ENCODE measurements around the gene VAV2.

Gene VAV2

DNA sequence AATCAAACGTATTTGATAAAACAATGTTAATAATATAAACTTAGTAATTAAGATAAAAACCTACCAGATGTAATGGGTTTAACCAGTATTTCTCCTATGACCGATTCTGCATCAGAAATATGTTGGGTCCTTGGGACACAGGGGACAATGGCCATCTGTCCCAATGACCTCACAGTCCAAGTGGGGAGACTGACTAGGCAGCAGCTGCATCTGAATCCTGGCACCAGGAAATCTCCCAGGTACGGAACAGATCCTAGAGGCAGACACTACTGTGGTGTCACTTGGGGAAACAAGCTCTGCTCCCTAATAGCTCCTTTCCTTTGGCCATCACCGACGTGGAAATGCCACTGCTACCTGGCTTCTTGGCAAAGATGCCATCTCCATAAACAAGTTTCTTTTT, 172.2 kb downstream of the VAV2 start:
- no peak for DNase-seq
- no peak overlapping the region for H3K18ac ChIP-seq (ENCODE audit: low read length)
- no peak overlapping the region for H2BK15ac ChIP-seq (replicated peaks; ENCODE audit: low read depth)
- H3K4me1 ChIP-seq (ENCODE audit: control insufficient read depth, low read depth, low read length) = no peaks in the 10 kb centered on the region
- H3K36me3 ChIP-seq (ENCODE audit: control insufficient read depth, insufficient read depth, low read length) = no peaks in the 10 kb centered on the region
- no peaks in the 10 kb centered on the region for H3K79me1 ChIP-seq (ENCODE audit: low read length)
- no CpG with 5 or more reads among the region's 5 CpGs for WGBS (ENCODE audit: extremely low coverage, insufficient coverage, low lambda C conversion rate)
- H3K9ac ChIP-seq (ENCODE audit: low read length) = no peak overlapping the region
- no peak overlapping the region for H3K56ac ChIP-seq (ENCODE audit: low read length)
- no peak overlapping the region for H3K4me3 ChIP-seq (ENCODE audit: low read length)
- H2BK5ac ChIP-seq (ENCODE audit: low read length) = no peak overlapping the region
- H3K23ac ChIP-seq (ENCODE audit: low read length) = no peak overlapping the region
- no peaks in the 10 kb centered on the region for H3K79me2 ChIP-seq (ENCODE audit: control insufficient read depth, insufficient read depth, low read length)
- no peak overlapping the region for H4K8ac ChIP-seq (ENCODE audit: low read depth, low read length)
- no peak overlapping the region for H4K5ac ChIP-seq (ENCODE audit: low read length)
- no peak overlapping the region for H3K27ac ChIP-seq (ENCODE audit: low read depth, low read length)
- no peaks in the 10 kb centered on the region for H3K27me3 ChIP-seq (ENCODE audit: insufficient read depth, low read length, poor library complexity)
- H3K4me2 ChIP-seq (ENCODE audit: low read length) = no peak overlapping the region
- H2BK120ac ChIP-seq (ENCODE audit: low read depth, low read length) = no peak overlapping the region
- no peak overlapping the region for H2AK5ac ChIP-seq (ENCODE audit: low read length)
- H3K4ac ChIP-seq (ENCODE audit: low read depth, low read length) = no peak overlapping the region

DNA sequence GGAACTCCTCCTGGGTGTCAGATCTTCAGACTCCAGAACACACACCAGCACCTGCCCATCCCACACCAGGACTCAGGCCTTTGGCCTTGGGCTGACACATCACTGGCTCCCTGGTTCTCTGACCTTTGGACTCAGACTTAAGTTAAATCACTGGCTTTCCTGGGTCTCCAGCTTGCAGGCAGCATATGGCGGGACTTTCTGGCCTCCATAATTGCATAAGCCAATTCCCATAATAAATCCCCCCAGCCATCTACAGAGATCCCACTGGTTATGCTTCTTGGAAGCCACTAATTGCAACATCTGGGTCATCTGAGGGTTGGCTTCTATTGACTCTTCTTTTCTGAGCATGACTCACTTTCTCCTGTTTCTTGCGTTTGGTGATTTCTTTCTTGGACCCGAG, 173.7 kb downstream of the VAV2 start:
- no peak overlapping the region for H4K5ac ChIP-seq (ENCODE audit: low read length)
- H3K18ac ChIP-seq (ENCODE audit: low read length) = no peak overlapping the region
- H3K4me1 ChIP-seq (ENCODE audit: control insufficient read depth, low read depth, low read length) = no peaks in the 10 kb centered on the region
- H3K4me2 ChIP-seq (ENCODE audit: low read length) = no peak overlapping the region
- H3K27ac ChIP-seq (ENCODE audit: low read depth, low read length) = no peak overlapping the region
- no peaks in the 10 kb centered on the region for H3K79me2 ChIP-seq (ENCODE audit: control insufficient read depth, insufficient read depth, low read length)
- no peak overlapping the region for H3K4ac ChIP-seq (ENCODE audit: low read depth, low read length)
- no peaks in the 10 kb centered on the region for H3K27me3 ChIP-seq (ENCODE audit: insufficient read depth, low read length, poor library complexity)
- no peak overlapping the region for H2BK120ac ChIP-seq (ENCODE audit: low read depth, low read length)
- WGBS (ENCODE audit: extremely low coverage, insufficient coverage, low lambda C conversion rate) = no CpG with 5 or more reads among the region's 3 CpGs
- no peak overlapping the region for H4K8ac ChIP-seq (ENCODE audit: low read depth, low read length)
- no peaks in the 10 kb centered on the region for H3K79me1 ChIP-seq (ENCODE audit: low read length)
- no peak overlapping the region for H3K23ac ChIP-seq (ENCODE audit: low read length)
- no peaks in the 10 kb centered on the region for H3K36me3 ChIP-seq (ENCODE audit: control insufficient read depth, insufficient read depth, low read length)
- no peak overlapping the region for H3K4me3 ChIP-seq (ENCODE audit: low read length)
- DNase-seq = no peak
- H3K9ac ChIP-seq (ENCODE audit: low read length) = no peak overlapping the region
- no peak overlapping the region for H3K56ac ChIP-seq (ENCODE audit: low read length)
- no peak overlapping the region for H2BK5ac ChIP-seq (ENCODE audit: low read length)
- H2BK15ac ChIP-seq (replicated peaks; ENCODE audit: low read depth) = no peak overlapping the region
- H2AK5ac ChIP-seq (ENCODE audit: low read length) = no peak overlapping the region

DNA sequence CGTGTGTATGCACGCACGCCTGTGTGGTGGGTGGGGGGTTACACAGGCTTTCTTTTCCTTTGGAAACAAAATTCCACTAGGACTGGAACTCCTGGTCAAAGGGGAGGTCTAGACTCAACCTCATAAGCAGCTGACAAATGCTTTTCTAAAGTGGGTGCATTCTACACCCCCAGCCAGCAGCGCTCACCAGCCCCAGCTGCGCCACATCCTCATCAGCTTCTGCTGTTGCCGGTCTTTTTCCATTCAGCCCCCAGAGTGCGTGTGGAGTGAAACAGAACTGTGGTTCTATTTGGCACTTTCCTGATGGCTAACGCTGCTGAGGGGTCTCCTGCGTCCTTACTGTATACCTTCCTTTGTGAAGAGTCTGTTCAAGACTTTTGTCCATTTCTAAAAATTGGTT, 176.3 kb downstream of the VAV2 start:
- Histone ChIP-seq H3K27me3 (ENCODE audit: insufficient read depth, low read length, poor library complexity) (no peaks in the 10 kb centered on the region), H3K9ac (ENCODE audit: low read length) (no peak overlapping the region), H3K36me3 (ENCODE audit: control insufficient read depth, insufficient read depth, low read length) (no peaks in the 10 kb centered on the region), H3K79me1 (ENCODE audit: low read length) (no peaks in the 10 kb centered on the region), H2BK120ac (ENCODE audit: low read depth, low read length) (no peak overlapping the region), H3K4me3 (ENCODE audit: low read length) (no peak overlapping the region), H3K27ac (ENCODE audit: low read depth, low read length) (no peak overlapping the region), H3K79me2 (ENCODE audit: control insufficient read depth, insufficient read depth, low read length) (no peaks in the 10 kb centered on the region), H2BK15ac (replicated peaks; ENCODE audit: low read depth) (no peak overlapping the region), H2BK5ac (ENCODE audit: low read length) (no peak overlapping the region), H3K4ac (ENCODE audit: low read depth, low read length) (no peak overlapping the region), H3K18ac (ENCODE audit: low read length) (no peak overlapping the region), H3K23ac (ENCODE audit: low read length) (no peak overlapping the region), H3K4me2 (ENCODE audit: low read length) (no peak overlapping the region), H2AK5ac (ENCODE audit: low read length) (no peak overlapping the region), H3K56ac (ENCODE audit: low read length) (no peak overlapping the region), H3K4me1 (ENCODE audit: control insufficient read depth, low read depth, low read length) (no peaks in the 10 kb centered on the region), H4K8ac (ENCODE audit: low read depth, low read length) (no peak overlapping the region), H4K5ac (ENCODE audit: low read length) (no peak overlapping the region)
- no CpG with 5 or more reads among the region's 9 CpGs for WGBS (ENCODE audit: extremely low coverage, insufficient coverage, low lambda C conversion rate)
- no peak for DNase-seq

DNA sequence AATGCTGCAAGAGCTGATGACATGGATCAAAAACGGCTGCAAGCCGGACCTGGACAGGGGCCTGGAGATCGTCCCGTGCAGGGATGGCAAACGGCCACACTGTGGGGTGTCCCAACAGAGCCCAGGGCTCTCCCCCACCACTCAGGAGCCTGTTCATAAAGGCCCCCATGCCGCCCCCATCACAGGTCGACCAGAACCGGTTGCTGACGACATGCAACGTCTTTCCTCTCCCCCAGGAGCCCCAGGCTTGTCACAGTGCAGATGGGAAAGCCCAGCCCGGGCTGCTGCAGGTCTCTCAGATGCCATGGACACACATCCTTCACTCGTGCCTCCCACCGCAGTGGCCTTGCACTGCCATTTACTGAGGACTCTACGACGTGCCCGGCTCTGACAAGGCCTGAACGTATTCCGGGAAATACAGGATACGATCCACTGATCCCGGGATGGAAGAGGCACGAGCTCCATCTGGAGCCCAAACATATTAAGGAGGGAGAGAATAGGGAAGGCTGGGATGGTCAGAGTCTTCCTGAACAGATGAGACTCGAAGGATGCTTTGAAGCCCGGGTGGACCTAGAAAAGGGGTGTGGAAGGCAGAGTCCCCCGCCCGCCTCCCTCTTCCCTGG, 177.4 kb downstream of the VAV2 start:
- no peak overlapping the region for H3K4me3 ChIP-seq (ENCODE audit: low read length)
- DNase-seq = no peak
- no peak overlapping the region for H3K4me2 ChIP-seq (ENCODE audit: low read length)
- no peak overlapping the region for H3K56ac ChIP-seq (ENCODE audit: low read length)
- H2BK5ac ChIP-seq (ENCODE audit: low read length) = no peak overlapping the region
- H3K27me3 ChIP-seq (ENCODE audit: insufficient read depth, low read length, poor library complexity) = no peaks in the 10 kb centered on the region
- H3K36me3 ChIP-seq (ENCODE audit: control insufficient read depth, insufficient read depth, low read length) = no peaks in the 10 kb centered on the region
- H2BK15ac ChIP-seq (replicated peaks; ENCODE audit: low read depth) = no peak overlapping the region
- WGBS (ENCODE audit: extremely low coverage, insufficient coverage, low lambda C conversion rate) = no CpG with 5 or more reads among the region's 25 CpGs
- no peak overlapping the region for H3K4ac ChIP-seq (ENCODE audit: low read depth, low read length)
- H3K18ac ChIP-seq (ENCODE audit: low read length) = no peak overlapping the region
- H4K5ac ChIP-seq (ENCODE audit: low read length) = no peak overlapping the region
- no peak overlapping the region for H3K27ac ChIP-seq (ENCODE audit: low read depth, low read length)
- no peak overlapping the region for H4K8ac ChIP-seq (ENCODE audit: low read depth, low read length)
- no peak overlapping the region for H3K9ac ChIP-seq (ENCODE audit: low read length)
- H3K79me2 ChIP-seq (ENCODE audit: control insufficient read depth, insufficient read depth, low read length) = no peaks in the 10 kb centered on the region
- no peak overlapping the region for H2AK5ac ChIP-seq (ENCODE audit: low read length)
- no peaks in the 10 kb centered on the region for H3K79me1 ChIP-seq (ENCODE audit: low read length)
- H3K4me1 ChIP-seq (ENCODE audit: control insufficient read depth, low read depth, low read length) = no peaks in the 10 kb centered on the region
- no peak overlapping the region for H2BK120ac ChIP-seq (ENCODE audit: low read depth, low read length)
- no peak overlapping the region for H3K23ac ChIP-seq (ENCODE audit: low read length)

DNA sequence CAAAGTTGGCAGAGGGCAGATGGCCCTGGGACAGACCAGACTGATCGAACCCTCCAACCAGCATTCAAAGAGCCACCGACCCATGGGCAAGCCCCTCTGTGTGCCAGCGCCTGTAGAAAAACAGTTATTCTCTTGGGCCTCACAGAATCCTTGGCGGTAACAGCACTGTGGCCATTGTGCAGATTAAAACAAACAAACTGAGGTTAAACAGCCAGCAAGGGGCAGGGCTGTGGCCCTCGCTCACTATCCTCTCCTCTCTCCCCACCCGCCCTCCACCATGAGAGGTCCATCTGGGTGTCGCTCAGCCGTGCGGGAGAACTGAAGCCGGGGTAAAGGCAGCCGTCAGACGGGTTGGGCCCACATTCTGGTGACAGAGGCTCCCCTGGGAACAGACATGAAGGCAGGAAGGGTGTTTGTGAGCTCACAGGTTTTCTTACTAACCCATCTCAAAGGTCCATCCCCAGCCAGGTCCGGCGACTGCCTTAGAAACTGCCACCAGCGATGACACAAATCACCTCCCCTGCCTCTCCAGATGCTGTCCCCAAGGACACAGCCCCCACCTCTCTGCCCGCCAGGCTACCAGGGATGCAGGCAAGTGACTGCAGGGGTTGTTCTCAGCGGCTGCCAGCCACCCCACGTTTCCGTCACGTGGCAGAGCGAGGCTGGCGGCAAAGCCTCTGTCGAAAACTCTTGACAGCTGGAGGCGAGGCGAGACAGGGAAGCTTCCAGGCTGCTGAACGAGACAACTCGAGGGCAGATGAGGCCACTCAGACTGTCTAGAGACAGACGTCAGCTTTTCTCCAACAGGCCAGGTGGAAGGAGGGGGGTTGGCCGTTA, 178.2 kb downstream of the VAV2 start:
- Histone ChIP-seq H3K79me1 (ENCODE audit: low read length) (no peaks in the 10 kb centered on the region), H3K18ac (ENCODE audit: low read length) (no peak overlapping the region), H3K4ac (ENCODE audit: low read depth, low read length) (no peak overlapping the region), H3K27ac (ENCODE audit: low read depth, low read length) (no peak overlapping the region), H4K5ac (ENCODE audit: low read length) (no peak overlapping the region), H3K4me3 (ENCODE audit: low read length) (no peak overlapping the region), H2BK15ac (replicated peaks; ENCODE audit: low read depth) (no peak overlapping the region), H2BK5ac (ENCODE audit: low read length) (no peak overlapping the region), H3K79me2 (ENCODE audit: control insufficient read depth, insufficient read depth, low read length) (no peaks in the 10 kb centered on the region), H3K27me3 (ENCODE audit: insufficient read depth, low read length, poor library complexity) (no peaks in the 10 kb centered on the region), H3K4me2 (ENCODE audit: low read length) (no peak overlapping the region), H3K23ac (ENCODE audit: low read length) (no peak overlapping the region), H3K36me3 (ENCODE audit: control insufficient read depth, insufficient read depth, low read length) (no peaks in the 10 kb centered on the region), H3K4me1 (ENCODE audit: control insufficient read depth, low read depth, low read length) (no peaks in the 10 kb centered on the region), H3K9ac (ENCODE audit: low read length) (no peak overlapping the region), H4K8ac (ENCODE audit: low read depth, low read length) (no peak overlapping the region), H2AK5ac (ENCODE audit: low read length) (no peak overlapping the region), H3K56ac (ENCODE audit: low read length) (no peak overlapping the region), H2BK120ac (ENCODE audit: low read depth, low read length) (no peak overlapping the region)
- no peak for DNase-seq
- WGBS (ENCODE audit: extremely low coverage, insufficient coverage, low lambda C conversion rate) = no CpG with 5 or more reads among the region's 29 CpGs

Data from mesendoderm (in vitro differentiated cells).